Measurements from ENCODE around the gene KIAA1191. TPM values are rescaled to one million over a fixed set of nuclear protein-coding genes. Genes with fewer than 3 reads are reported as not detected.

KIAA1191 gene
- total RNA-seq, 1 experiment from 2014 or later, result 92.7 TPM

DNA sequence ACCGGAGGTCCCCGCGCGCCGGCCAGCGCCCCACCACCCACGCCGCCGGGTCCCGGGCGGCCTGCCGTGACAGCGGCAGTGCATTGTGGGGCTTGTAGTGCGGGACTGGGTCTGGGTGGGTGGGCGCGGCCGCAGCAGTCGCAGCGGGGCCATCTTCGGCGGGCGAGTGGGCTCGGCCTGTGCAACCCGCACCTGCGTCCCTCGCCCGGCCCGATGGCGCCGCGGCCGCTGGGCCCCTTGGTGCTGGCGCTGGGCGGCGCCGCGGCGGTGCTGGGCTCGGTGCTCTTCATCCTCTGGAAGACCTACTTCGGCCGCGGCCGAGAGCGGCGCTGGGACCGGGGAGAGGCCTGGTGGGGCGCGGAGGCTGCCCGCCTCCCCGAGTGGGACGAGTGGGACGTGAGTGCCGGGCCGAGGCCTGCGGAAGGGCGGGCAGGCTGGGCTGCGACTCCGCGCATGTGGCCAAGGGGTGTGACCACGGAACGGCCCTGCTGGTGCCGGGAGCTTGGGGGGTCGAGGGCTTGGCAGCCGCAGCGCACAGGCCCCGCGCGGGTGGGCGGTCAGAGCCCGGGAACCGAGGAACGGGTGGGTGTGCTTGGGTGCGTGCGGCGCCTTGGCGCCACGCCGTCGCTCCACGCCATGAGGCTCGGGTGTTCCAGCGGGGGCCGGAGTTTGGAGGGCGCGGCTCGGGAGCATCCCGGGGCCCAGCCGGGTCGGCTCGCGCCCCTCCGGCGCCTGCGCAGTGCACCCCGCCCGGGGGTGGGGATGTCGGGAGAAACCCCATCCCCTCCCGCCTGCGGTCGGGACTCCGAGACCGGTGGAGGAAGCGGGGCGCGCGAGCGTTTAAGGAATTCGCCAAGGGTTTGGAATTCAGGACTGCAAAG lies 4.0 kb upstream of the KIAA1191 start, which contains the start of gene ARL10 (continued):
- TF ChIP-seq, protein P1, sequence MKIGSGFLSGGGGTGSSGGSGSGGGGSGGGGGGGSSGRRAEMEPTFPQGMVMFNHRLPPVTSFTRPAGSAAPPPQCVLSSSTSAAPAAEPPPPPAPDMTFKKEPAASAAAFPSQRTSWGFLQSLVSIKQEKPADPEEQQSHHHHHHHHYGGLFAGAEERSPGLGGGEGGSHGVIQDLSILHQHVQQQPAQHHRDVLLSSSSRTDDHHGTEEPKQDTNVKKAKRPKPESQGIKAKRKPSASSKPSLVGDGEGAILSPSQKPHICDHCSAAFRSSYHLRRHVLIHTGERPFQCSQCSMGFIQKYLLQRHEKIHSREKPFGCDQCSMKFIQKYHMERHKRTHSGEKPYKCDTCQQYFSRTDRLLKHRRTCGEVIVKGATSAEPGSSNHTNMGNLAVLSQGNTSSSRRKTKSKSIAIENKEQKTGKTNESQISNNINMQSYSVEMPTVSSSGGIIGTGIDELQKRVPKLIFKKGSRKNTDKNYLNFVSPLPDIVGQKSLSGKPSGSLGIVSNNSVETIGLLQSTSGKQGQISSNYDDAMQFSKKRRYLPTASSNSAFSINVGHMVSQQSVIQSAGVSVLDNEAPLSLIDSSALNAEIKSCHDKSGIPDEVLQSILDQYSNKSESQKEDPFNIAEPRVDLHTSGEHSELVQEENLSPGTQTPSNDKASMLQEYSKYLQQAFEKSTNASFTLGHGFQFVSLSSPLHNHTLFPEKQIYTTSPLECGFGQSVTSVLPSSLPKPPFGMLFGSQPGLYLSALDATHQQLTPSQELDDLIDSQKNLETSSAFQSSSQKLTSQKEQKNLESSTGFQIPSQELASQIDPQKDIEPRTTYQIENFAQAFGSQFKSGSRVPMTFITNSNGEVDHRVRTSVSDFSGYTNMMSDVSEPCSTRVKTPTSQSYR (CRISPR knock-in tag; IDR thresholded peaks at IDR 0.05), result no peak
- TF ChIP-seq, protein P2, sequence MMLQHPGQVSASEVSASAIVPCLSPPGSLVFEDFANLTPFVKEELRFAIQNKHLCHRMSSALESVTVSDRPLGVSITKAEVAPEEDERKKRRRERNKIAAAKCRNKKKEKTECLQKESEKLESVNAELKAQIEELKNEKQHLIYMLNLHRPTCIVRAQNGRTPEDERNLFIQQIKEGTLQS (CRISPR knock-in tag; conservative IDR thresholded peaks at IDR 0.05), result no peak
- TF ChIP-seq, protein P3, sequence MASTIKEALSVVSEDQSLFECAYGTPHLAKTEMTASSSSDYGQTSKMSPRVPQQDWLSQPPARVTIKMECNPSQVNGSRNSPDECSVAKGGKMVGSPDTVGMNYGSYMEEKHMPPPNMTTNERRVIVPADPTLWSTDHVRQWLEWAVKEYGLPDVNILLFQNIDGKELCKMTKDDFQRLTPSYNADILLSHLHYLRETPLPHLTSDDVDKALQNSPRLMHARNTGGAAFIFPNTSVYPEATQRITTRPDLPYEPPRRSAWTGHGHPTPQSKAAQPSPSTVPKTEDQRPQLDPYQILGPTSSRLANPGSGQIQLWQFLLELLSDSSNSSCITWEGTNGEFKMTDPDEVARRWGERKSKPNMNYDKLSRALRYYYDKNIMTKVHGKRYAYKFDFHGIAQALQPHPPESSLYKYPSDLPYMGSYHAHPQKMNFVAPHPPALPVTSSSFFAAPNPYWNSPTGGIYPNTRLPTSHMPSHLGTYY (CRISPR knock-in tag; IDR thresholded peaks at IDR 0.05), result no peak
- TF ChIP-seq, protein P4, sequence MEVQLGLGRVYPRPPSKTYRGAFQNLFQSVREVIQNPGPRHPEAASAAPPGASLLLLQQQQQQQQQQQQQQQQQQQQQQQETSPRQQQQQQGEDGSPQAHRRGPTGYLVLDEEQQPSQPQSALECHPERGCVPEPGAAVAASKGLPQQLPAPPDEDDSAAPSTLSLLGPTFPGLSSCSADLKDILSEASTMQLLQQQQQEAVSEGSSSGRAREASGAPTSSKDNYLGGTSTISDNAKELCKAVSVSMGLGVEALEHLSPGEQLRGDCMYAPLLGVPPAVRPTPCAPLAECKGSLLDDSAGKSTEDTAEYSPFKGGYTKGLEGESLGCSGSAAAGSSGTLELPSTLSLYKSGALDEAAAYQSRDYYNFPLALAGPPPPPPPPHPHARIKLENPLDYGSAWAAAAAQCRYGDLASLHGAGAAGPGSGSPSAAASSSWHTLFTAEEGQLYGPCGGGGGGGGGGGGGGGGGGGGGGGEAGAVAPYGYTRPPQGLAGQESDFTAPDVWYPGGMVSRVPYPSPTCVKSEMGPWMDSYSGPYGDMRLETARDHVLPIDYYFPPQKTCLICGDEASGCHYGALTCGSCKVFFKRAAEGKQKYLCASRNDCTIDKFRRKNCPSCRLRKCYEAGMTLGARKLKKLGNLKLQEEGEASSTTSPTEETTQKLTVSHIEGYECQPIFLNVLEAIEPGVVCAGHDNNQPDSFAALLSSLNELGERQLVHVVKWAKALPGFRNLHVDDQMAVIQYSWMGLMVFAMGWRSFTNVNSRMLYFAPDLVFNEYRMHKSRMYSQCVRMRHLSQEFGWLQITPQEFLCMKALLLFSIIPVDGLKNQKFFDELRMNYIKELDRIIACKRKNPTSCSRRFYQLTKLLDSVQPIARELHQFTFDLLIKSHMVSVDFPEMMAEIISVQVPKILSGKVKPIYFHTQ (CRISPR knock-in tag; IDR thresholded peaks at IDR 0.05), result no peak
- TF ChIP-seq, protein P5, sequence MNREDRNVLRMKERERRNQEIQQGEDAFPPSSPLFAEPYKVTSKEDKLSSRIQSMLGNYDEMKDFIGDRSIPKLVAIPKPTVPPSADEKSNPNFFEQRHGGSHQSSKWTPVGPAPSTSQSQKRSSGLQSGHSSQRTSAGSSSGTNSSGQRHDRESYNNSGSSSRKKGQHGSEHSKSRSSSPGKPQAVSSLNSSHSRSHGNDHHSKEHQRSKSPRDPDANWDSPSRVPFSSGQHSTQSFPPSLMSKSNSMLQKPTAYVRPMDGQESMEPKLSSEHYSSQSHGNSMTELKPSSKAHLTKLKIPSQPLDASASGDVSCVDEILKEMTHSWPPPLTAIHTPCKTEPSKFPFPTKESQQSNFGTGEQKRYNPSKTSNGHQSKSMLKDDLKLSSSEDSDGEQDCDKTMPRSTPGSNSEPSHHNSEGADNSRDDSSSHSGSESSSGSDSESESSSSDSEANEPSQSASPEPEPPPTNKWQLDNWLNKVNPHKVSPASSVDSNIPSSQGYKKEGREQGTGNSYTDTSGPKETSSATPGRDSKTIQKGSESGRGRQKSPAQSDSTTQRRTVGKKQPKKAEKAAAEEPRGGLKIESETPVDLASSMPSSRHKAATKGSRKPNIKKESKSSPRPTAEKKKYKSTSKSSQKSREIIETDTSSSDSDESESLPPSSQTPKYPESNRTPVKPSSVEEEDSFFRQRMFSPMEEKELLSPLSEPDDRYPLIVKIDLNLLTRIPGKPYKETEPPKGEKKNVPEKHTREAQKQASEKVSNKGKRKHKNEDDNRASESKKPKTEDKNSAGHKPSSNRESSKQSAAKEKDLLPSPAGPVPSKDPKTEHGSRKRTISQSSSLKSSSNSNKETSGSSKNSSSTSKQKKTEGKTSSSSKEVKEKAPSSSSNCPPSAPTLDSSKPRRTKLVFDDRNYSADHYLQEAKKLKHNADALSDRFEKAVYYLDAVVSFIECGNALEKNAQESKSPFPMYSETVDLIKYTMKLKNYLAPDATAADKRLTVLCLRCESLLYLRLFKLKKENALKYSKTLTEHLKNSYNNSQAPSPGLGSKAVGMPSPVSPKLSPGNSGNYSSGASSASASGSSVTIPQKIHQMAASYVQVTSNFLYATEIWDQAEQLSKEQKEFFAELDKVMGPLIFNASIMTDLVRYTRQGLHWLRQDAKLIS (CRISPR knock-in tag; IDR thresholded peaks at IDR 0.05; ENCODE audit: borderline replicate concordance), result no peak
- TF ChIP-seq ATF1 (CRISPR knock-in tag; IDR thresholded peaks at IDR 0.05) (no peak), ZNF232 (CRISPR knock-in tag; IDR thresholded peaks at IDR 0.05) (peak; percentile 86), NR3C1 (CRISPR knock-in tag; conservative IDR thresholded peaks at IDR 0.05; ENCODE audit: low read depth) (no peak), SMAD4 (CRISPR knock-in tag; IDR thresholded peaks at IDR 0.05) (no peak)
- TF ChIP-seq, protein P6, sequence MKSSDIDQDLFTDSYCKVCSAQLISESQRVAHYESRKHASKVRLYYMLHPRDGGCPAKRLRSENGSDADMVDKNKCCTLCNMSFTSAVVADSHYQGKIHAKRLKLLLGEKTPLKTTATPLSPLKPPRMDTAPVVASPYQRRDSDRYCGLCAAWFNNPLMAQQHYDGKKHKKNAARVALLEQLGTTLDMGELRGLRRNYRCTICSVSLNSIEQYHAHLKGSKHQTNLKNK (CRISPR knock-in tag; IDR thresholded peaks at IDR 0.05), result no peak
- TF ChIP-seq, protein P7, sequence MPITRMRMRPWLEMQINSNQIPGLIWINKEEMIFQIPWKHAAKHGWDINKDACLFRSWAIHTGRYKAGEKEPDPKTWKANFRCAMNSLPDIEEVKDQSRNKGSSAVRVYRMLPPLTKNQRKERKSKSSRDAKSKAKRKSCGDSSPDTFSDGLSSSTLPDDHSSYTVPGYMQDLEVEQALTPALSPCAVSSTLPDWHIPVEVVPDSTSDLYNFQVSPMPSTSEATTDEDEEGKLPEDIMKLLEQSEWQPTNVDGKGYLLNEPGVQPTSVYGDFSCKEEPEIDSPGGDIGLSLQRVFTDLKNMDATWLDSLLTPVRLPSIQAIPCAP (CRISPR knock-in tag; IDR thresholded peaks at IDR 0.05), result peak; percentile 89
- TF ChIP-seq, protein P8, sequence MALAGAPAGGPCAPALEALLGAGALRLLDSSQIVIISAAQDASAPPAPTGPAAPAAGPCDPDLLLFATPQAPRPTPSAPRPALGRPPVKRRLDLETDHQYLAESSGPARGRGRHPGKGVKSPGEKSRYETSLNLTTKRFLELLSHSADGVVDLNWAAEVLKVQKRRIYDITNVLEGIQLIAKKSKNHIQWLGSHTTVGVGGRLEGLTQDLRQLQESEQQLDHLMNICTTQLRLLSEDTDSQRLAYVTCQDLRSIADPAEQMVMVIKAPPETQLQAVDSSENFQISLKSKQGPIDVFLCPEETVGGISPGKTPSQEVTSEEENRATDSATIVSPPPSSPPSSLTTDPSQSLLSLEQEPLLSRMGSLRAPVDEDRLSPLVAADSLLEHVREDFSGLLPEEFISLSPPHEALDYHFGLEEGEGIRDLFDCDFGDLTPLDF (CRISPR knock-in tag; IDR thresholded peaks at IDR 0.05), result no peak
- TF ChIP-seq, protein P9, sequence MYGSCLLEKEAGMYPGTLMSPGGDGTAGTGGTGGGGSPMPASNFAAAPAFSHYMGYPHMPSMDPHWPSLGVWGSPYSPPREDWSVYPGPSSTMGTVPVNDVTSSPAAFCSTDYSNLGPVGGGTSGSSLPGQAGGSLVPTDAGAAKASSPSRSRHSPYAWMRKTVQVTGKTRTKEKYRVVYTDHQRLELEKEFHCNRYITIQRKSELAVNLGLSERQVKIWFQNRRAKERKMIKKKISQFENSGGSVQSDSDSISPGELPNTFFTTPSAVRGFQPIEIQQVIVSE (CRISPR knock-in tag; IDR thresholded peaks at IDR 0.05; ENCODE audit: borderline replicate concordance), result no peak
- TF ChIP-seq, protein P10, sequence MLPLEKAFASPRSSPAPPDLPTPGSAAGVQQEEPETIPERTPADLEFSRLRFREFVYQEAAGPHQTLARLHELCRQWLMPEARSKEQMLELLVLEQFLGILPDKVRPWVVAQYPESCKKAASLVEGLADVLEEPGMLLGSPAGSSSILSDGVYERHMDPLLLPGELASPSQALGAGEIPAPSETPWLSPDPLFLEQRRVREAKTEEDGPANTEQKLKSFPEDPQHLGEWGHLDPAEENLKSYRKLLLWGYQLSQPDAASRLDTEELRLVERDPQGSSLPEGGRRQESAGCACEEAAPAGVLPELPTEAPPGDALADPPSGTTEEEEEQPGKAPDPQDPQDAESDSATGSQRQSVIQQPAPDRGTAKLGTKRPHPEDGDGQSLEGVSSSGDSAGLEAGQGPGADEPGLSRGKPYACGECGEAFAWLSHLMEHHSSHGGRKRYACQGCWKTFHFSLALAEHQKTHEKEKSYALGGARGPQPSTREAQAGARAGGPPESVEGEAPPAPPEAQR (CRISPR knock-in tag; IDR thresholded peaks at IDR 0.05), result no peak
- TF ChIP-seq, protein P11, sequence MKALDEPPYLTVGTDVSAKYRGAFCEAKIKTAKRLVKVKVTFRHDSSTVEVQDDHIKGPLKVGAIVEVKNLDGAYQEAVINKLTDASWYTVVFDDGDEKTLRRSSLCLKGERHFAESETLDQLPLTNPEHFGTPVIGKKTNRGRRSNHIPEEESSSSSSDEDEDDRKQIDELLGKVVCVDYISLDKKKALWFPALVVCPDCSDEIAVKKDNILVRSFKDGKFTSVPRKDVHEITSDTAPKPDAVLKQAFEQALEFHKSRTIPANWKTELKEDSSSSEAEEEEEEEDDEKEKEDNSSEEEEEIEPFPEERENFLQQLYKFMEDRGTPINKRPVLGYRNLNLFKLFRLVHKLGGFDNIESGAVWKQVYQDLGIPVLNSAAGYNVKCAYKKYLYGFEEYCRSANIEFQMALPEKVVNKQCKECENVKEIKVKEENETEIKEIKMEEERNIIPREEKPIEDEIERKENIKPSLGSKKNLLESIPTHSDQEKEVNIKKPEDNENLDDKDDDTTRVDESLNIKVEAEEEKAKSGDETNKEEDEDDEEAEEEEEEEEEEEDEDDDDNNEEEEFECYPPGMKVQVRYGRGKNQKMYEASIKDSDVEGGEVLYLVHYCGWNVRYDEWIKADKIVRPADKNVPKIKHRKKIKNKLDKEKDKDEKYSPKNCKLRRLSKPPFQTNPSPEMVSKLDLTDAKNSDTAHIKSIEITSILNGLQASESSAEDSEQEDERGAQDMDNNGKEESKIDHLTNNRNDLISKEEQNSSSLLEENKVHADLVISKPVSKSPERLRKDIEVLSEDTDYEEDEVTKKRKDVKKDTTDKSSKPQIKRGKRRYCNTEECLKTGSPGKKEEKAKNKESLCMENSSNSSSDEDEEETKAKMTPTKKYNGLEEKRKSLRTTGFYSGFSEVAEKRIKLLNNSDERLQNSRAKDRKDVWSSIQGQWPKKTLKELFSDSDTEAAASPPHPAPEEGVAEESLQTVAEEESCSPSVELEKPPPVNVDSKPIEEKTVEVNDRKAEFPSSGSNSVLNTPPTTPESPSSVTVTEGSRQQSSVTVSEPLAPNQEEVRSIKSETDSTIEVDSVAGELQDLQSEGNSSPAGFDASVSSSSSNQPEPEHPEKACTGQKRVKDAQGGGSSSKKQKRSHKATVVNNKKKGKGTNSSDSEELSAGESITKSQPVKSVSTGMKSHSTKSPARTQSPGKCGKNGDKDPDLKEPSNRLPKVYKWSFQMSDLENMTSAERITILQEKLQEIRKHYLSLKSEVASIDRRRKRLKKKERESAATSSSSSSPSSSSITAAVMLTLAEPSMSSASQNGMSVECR (CRISPR knock-in tag; IDR thresholded peaks at IDR 0.05; ENCODE audit: borderline replicate concordance), result no peak; the same call in 1 of the 2 replicates

Data from WTC11 (cell line).